GM23338 (cell line): ENCODE results near the gene ZNF45. TPM values are rescaled to one million over a fixed set of nuclear protein-coding genes. Genes with fewer than 3 reads are reported as not detected.
A peak's percentile ranks its signal among the peaks of the same experiment; 100 is the strongest.

Experiments used
- ATAC-seq: fragments of 200-7000 bp; cut with Tn5 transposase; 3 replicates; pipeline ENCODE4 v1.9.1; 2020
- DNase-seq: peaks from one replicate; pipeline ENCODE4 v3.0.0-alpha.2; 2015; ENCODE audit warnings: low spot score
- H2AFZ ChIP-seq: fragments of 200-600 bp; sonication (generic); 2 replicates; pipeline ENCODE4 v1.8.0; 2016; ENCODE audit warnings: antibody characterized with exemption, mild to moderate bottlenecking, moderate library complexity
- H3F3A ChIP-seq: fragments of 200-600 bp; sonication (generic); replicated peaks from 2 replicates; pipeline ENCODE4 v1.8.0; 2017; ENCODE audit warnings: antibody characterized with exemption, mixed run types, low read depth
- H3K27ac ChIP-seq: fragments of 200-600 bp; sonication (generic); 2 replicates; pipeline ENCODE4 v1.6.1; 2016; ENCODE audit warnings: low read depth
- H3K27me3 ChIP-seq: fragments of 200-600 bp; sonication (generic); 2 replicates; pipeline ENCODE4 v1.8.0; 2016; ENCODE audit warnings: mild to moderate bottlenecking, mixed run types, moderate library complexity; ENCODE audit not compliant: insufficient read depth
- H3K36me3 ChIP-seq: fragments of 200-600 bp; sonication (generic); 2 replicates; pipeline ENCODE4 v1.8.0; 2016; ENCODE audit warnings: mild to moderate bottlenecking; ENCODE audit not compliant: insufficient read depth
- H3K4me1 ChIP-seq: fragments of 200-600 bp; sonication (generic); 2 replicates; pipeline ENCODE4 v1.8.0; 2016; ENCODE audit warnings: mild to moderate bottlenecking, moderate library complexity; ENCODE audit not compliant: insufficient read depth
- H3K4me2 ChIP-seq: fragments of 200-600 bp; sonication (generic); 2 replicates; pipeline ENCODE4 v1.7.1; 2017; ENCODE audit warnings: mixed run types
- H3K4me3 ChIP-seq: fragments of 200-600 bp; sonication (generic); 2 replicates; pipeline ENCODE4 v1.6.1; 2016; ENCODE audit warnings: mixed run types
- H3K79me2 ChIP-seq: fragments of 200-600 bp; sonication (generic); replicated peaks from 2 replicates; pipeline ENCODE4 v1.8.0; 2017; ENCODE audit warnings: mild to moderate bottlenecking; ENCODE audit not compliant: insufficient read depth
- H3K9me2 ChIP-seq: fragments of 200-600 bp; sonication (generic); 2 replicates; pipeline ENCODE4 v1.8.0; 2017; ENCODE audit not compliant: insufficient read depth
- H4K20me1 ChIP-seq: fragments of 200-600 bp; sonication (generic); replicated peaks from 2 replicates; pipeline ENCODE4 v1.8.0; 2017; ENCODE audit warnings: mild to moderate bottlenecking; ENCODE audit not compliant: insufficient read depth
- H3K27ac Mint-ChIP-seq: 2 replicates; pipeline ENCODE4 v1.8.0; 2020; ENCODE audit warnings: inconsistent platforms, mild to moderate bottlenecking, moderate library complexity, mixed read lengths
- H3K27me3 Mint-ChIP-seq: 3 replicates; pipeline ENCODE4 v1.8.0; 2022; ENCODE audit warnings: low read depth, mild to moderate bottlenecking, moderate library complexity, mixed read lengths, inconsistent platforms; ENCODE audit not compliant: insufficient read depth, poor library complexity
- H3K36me3 Mint-ChIP-seq: 3 replicates; pipeline ENCODE4 v1.8.0; 2021; ENCODE audit warnings: low read depth, mild to moderate bottlenecking, inconsistent platforms, moderate library complexity, mixed read lengths
- H3K4me1 Mint-ChIP-seq: 3 replicates; pipeline ENCODE4 v1.8.0; 2020; ENCODE audit warnings: mild to moderate bottlenecking, inconsistent platforms, mixed read lengths
- H3K4me3 Mint-ChIP-seq: 3 replicates; pipeline ENCODE4 v1.8.0; 2021; ENCODE audit warnings: moderate library complexity, mild to moderate bottlenecking, inconsistent platforms, mixed read lengths
- H3K9me3 Mint-ChIP-seq: 3 replicates; pipeline ENCODE4 v1.8.0; 2020; ENCODE audit warnings: moderate library complexity, mild to moderate bottlenecking, inconsistent platforms, mixed read lengths
- CREB1 ChIP-seq: fragments of 250-450 bp; sonication (Bioruptor Pico); IDR thresholded peaks from 2 replicates; pipeline ENCODE4 v1.5.0; 2020; ENCODE audit warnings: low read depth, mild to moderate bottlenecking, moderate library complexity
- CTCF ChIP-seq, 2 experiments: fragments of 200-600 bp in 1 of 2; sonication (generic) in 1 of 2; conservative IDR thresholded peaks; 2 replicates each; pipeline versions ENCODE4 v1.5.1 to v1.6.1; 2016 to 2017; ENCODE audit warnings: antibody characterized with exemption in 2 of 2, low read depth in 2 of 2, mild to moderate bottlenecking in 2 of 2, moderate library complexity in 1 of 2
- ETS1 ChIP-seq: IDR thresholded peaks from 2 replicates; pipeline ENCODE4 v1.6.1; 2016; ENCODE audit warnings: antibody characterized with exemption
- JUNB ChIP-seq: IDR thresholded peaks from one replicate; pipeline ENCODE4 v1.6.1; 2016; ENCODE audit warnings: antibody characterized with exemption; ENCODE audit not compliant: unreplicated experiment
- POLR2AphosphoS5 ChIP-seq: IDR thresholded peaks from 2 replicates; pipeline ENCODE4 v1.6.1; 2016; ENCODE audit warnings: antibody characterized with exemption, low read depth
- STAT1 ChIP-seq: IDR thresholded peaks from one replicate; pipeline ENCODE4 v1.6.1; 2016; ENCODE audit warnings: antibody characterized with exemption; ENCODE audit not compliant: unreplicated experiment
- polyA plus RNA-seq: library from polyadenylated mRNA; unstranded; fragments of >200 nt; fragmentation: Nextera tagmentation; extraction: Ambion mirVana; gene quantifications from 2 replicates; pipeline ENCODE4 v1.2.1, GENCODE V29; 2016
- total RNA-seq: library from RNA; depleted of rRNA; stranded (reverse); fragments of >200 nt; shearing (Covaris generic); gene quantifications from 2 replicates; pipeline ENCODE4 v1.2.3, GENCODE V29; 2014

Gene ZNF45
- total and polyA plus RNA-seq, 2 experiments from 2014 or later = 3.3 to 9.6 TPM

- H2AFZ ChIP-seq = peak overlapping the region; percentile 99
- no peak overlapping the region for H3K27ac ChIP-seq
- no peaks in the 10 kb centered on the region for H3K79me2 ChIP-seq
- Mint-ChIP-seq H3K27me3 (peaks cover 7% of the 10 kb centered on the region), H3K4me1 (peaks cover 8% of the 10 kb centered on the region), H3K36me3 (peaks cover 64% of the 10 kb centered on the region), H3K4me3 (peak overlapping the region; percentile 98), H3K27ac (no peak overlapping the region), H3K9me3 (peaks cover 60% of the 10 kb centered on the region)
- no peaks in the 10 kb centered on the region for H4K20me1 ChIP-seq
- H3K4me3 ChIP-seq = peak overlapping the region; percentile 65
- peaks cover 2% of the 10 kb centered on the region; the same call in 1 of the 2 replicates for H3K4me1 ChIP-seq
- H3K27me3 ChIP-seq = no peaks in the 10 kb centered on the region
- H3K9me2 ChIP-seq = peaks cover 17% of the 10 kb centered on the region
- ATAC-seq (no peak), DNase-seq (no peak)
- TF ChIP-seq JUNB (no peak), STAT1 (no peak), ETS1 (no peak)
- H3K36me3 ChIP-seq = peaks cover 18% of the 10 kb centered on the region; the same call in 1 of the 2 replicates
- H3K4me2 ChIP-seq = peak overlapping the region; percentile 86
- no peaks in the 10 kb centered on the region for H3F3A ChIP-seq
These were observed 32.7 kb downstream of the ZNF45 start for GRCh38 chr19:43902399-43902798.

DNA sequence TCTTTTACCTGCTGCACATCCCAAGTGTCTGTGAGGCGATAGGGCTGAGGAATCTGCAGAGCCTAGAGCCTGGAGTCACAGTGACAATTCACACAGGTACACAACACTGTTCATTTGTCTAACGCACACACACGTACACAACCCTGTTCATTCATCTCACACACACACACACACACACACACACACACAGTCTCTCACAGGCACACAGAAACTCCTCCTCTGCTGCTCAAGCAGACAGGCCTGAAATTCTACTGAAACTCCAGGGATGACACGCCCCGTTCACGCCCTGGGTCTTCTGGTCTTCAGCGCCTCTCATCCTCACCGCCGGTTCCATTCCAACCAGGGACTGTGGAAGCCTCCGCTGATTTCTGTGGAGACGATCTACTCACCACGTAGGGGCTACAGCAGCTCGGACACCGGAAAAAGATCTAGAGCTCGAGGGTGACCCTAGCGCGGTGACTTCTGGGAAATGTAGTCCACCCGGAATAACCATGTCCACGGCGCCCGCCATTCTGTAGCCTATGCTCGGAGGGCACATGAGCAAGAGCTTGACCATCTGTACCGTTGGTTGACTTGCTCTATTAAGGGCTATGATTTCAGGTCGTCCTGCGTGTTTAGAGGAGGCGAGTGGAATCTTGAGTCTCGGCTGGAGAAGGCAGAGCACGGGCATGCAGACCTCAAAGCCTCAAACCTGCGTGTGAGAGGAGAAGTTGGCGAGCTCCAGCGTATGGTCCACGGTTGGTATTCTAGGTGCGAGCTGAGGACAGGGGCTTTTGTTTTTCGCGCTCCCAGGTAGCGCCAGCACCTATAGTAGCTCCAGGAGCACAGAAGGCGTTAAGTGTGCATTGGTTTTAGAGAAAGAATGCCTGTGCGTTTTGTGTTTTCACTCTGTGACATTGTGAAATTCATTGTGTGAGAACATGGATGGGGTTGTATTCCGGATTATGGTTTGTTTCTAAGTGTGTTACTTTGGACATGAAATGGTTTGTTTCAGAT, 33.4 kb downstream of the ZNF45 start:
- peak; percentile 100 for ATAC-seq
- Histone ChIP-seq H3K27ac (no peak overlapping the region), H3K27me3 (no peaks in the 10 kb centered on the region), H3K36me3 (peaks cover 18% of the 10 kb centered on the region; the same call in 1 of the 2 replicates), H3K4me1 (peaks cover 2% of the 10 kb centered on the region; the same call in 1 of the 2 replicates), H3K79me2 (no peaks in the 10 kb centered on the region), H3F3A (no peaks in the 10 kb centered on the region), H3K4me3 (peak overlapping the region; percentile 65), H3K4me2 (peak overlapping the region; percentile 86), H4K20me1 (no peaks in the 10 kb centered on the region), H2AFZ (peak overlapping the region; percentile 99), H3K9me2 (peaks cover 17% of the 10 kb centered on the region)
- peaks cover 8% of the 10 kb centered on the region for H3K4me1 Mint-ChIP-seq
- peaks cover 62% of the 10 kb centered on the region for H3K36me3 Mint-ChIP-seq
- TF ChIP-seq ETS1 (peak; percentile 85), STAT1 (no peak), POLR2AphosphoS5 (peak; percentile 52; the same call in 1 of the 2 replicates), CREB1 (CRISPR knock-in tag) (no peak; the same call in 1 of the 2 replicates), CTCF (conservative IDR thresholded peaks at IDR 0.05; ENCODE audit: low read depth in 2 of 2) (no peak)
- H3K4me3 Mint-ChIP-seq = peak overlapping the region; percentile 98
- peaks cover 7% of the 10 kb centered on the region for H3K27me3 Mint-ChIP-seq
- H3K9me3 Mint-ChIP-seq = peaks cover 54% of the 10 kb centered on the region
- peak; percentile 91 for DNase-seq
- no peak overlapping the region for H3K27ac Mint-ChIP-seq
